ENCODE data around the gene ACOX3.

ACOX3 gene

GRCh38 chr4:8316911-8317351, 123.6 kb downstream of the ACOX3 start:
- no peak for DNase-seq
